ENCODE measurements around the gene ANGPTL7. TPM values are rescaled to one million over a fixed set of nuclear protein-coding genes. Genes with fewer than 3 reads are reported as not detected.

Gene ANGPTL7
- total RNA-seq, 1 donor from 2014 or later: not detected

- TF ChIP-seq CTCF (IDR thresholded peaks at IDR 0.05; ENCODE audit: unreplicated experiment): no peak
- Mint-ChIP-seq H3K4me1 (no peaks in the 10 kb centered on the region), H3K36me3 (peaks cover 53% of the 10 kb centered on the region), H3K27me3 (ENCODE audit: low read depth) (no peaks in the 10 kb centered on the region), H3K4me3 (no peak overlapping the region), H3K27ac (no peak overlapping the region), H3K9me3 (no peaks in the 10 kb centered on the region)
- no peak for DNase-seq (ENCODE audit: low spot score in 2 of 2, unreplicated experiment in 2 of 2)
These were observed 40.0 kb downstream of the ANGPTL7 start for GRCh38 chr1:11229203-11229602.

- H3K9me3 Mint-ChIP-seq: no peaks in the 10 kb centered on the region
- H3K27me3 Mint-ChIP-seq (ENCODE audit: low read depth): no peaks in the 10 kb centered on the region
- no peaks in the 10 kb centered on the region for H3K4me1 Mint-ChIP-seq
- DNase-seq (ENCODE audit: low spot score in 2 of 2, unreplicated experiment in 2 of 2): no peak
- H3K27ac Mint-ChIP-seq: no peak overlapping the region
- no peak overlapping the region for H3K4me3 Mint-ChIP-seq
- H3K36me3 Mint-ChIP-seq: peaks cover 58% of the 10 kb centered on the region
- no peak for TF ChIP-seq CTCF (IDR thresholded peaks at IDR 0.05; ENCODE audit: unreplicated experiment)
These were observed 44.1 kb downstream of the ANGPTL7 start for GRCh38 chr1:11233208-11233607.

GRCh38 chr1:11237356-11237755, 48.2 kb downstream of the ANGPTL7 start:
- Mint-ChIP-seq H3K36me3 (peaks cover 44% of the 10 kb centered on the region), H3K4me1 (no peaks in the 10 kb centered on the region), H3K9me3 (no peaks in the 10 kb centered on the region), H3K4me3 (no peak overlapping the region), H3K27me3 (ENCODE audit: low read depth) (no peaks in the 10 kb centered on the region), H3K27ac (no peak overlapping the region)
- no peak for TF ChIP-seq CTCF (IDR thresholded peaks at IDR 0.05; ENCODE audit: unreplicated experiment)
- no peak for DNase-seq (ENCODE audit: low spot score in 2 of 2, unreplicated experiment in 2 of 2)

- H3K4me1 Mint-ChIP-seq: no peaks in the 10 kb centered on the region
- H3K9me3 Mint-ChIP-seq: no peaks in the 10 kb centered on the region
- no peak for DNase-seq (ENCODE audit: low spot score in 2 of 2, unreplicated experiment in 2 of 2)
- no peak for TF ChIP-seq CTCF (IDR thresholded peaks at IDR 0.05; ENCODE audit: unreplicated experiment)
- no peak overlapping the region for H3K4me3 Mint-ChIP-seq
- no peak overlapping the region for H3K27ac Mint-ChIP-seq
- no peaks in the 10 kb centered on the region for H3K27me3 Mint-ChIP-seq (ENCODE audit: low read depth)
- peaks cover 44% of the 10 kb centered on the region for H3K36me3 Mint-ChIP-seq
These were observed 49.2 kb downstream of the ANGPTL7 start for GRCh38 chr1:11238311-11238710.

- H3K9me3 Mint-ChIP-seq: peaks cover under 1% of the 10 kb centered on the region
- H3K27ac Mint-ChIP-seq: no peak overlapping the region
- no peaks in the 10 kb centered on the region for H3K27me3 Mint-ChIP-seq (ENCODE audit: low read depth)
- H3K4me3 Mint-ChIP-seq: no peak overlapping the region
- no peak for TF ChIP-seq CTCF (IDR thresholded peaks at IDR 0.05; ENCODE audit: unreplicated experiment)
- H3K36me3 Mint-ChIP-seq: peaks cover 27% of the 10 kb centered on the region
- H3K4me1 Mint-ChIP-seq: no peaks in the 10 kb centered on the region
- no peak for DNase-seq (ENCODE audit: low spot score in 2 of 2, unreplicated experiment in 2 of 2)
These were observed 56.1 kb downstream of the ANGPTL7 start for GRCh38 chr1:11245248-11245647.

Other genes starting within 250 kb of the ANGPTL7 start
- gene TARDBP, start 176.7 kb upstream of the ANGPTL7 start, total RNA-seq: 175 to 184 TPM (median 179 TPM) in 3 replicates
- gene MASP2, start 142.1 kb upstream of the ANGPTL7 start, total RNA-seq: 0.09 to 0.20 TPM in 2 of 3 replicates, not detected in the other
- gene SRM, start 129.3 kb upstream of the ANGPTL7 start, total RNA-seq: 61.4 to 62.1 TPM (median 61.7 TPM) in 3 replicates
- gene EXOSC10, start 89.5 kb upstream of the ANGPTL7 start, total RNA-seq: 68.1 to 76.9 TPM (median 73.7 TPM) in 3 replicates
- gene MTOR, start 73.2 kb downstream of the ANGPTL7 start, total RNA-seq: 48.4 to 49.8 TPM (median 49.3 TPM) in 3 replicates
- gene UBIAD1, start 83.8 kb downstream of the ANGPTL7 start, total RNA-seq: 14.6 to 17.3 TPM (median 16.7 TPM) in 3 replicates

All from mesothelial cell of epicardium (in vitro differentiated cells).